Activated T-cell treated with anti-CD3 and anti-CD28 coated beads, Interleukin-2, amount 50 U/mL, for 1 hour (primary cell): ENCODE results near the gene B4GALNT2.
A peak's percentile ranks its signal among the peaks of the same experiment; 100 is the strongest.

Source experiments
- DNase-seq: peaks from one replicate; pipeline ENCODE4 v3.0.0-alpha.2; 2020

Gene B4GALNT2

DNA sequence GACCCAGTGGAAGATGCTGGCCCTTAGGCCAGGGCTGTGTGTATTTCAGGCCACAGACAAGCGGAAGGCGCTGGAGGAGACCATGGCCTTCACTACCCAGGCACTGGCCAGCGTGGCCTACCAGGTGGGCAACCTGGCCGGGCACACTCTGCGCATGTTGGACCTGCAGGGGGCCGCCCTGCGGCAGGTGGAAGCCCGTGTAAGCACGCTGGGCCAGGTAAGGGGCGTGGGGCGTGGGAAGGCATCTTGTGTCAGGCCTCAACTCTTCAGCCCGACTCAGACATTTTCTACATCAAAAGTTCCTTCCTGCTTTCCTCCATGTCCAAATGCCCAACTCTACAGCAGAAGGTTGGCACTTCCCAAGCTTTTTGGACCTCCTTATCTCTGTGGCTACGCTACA, 83.9 kb downstream of the B4GALNT2 start:
- no peak for DNase-seq

DNA sequence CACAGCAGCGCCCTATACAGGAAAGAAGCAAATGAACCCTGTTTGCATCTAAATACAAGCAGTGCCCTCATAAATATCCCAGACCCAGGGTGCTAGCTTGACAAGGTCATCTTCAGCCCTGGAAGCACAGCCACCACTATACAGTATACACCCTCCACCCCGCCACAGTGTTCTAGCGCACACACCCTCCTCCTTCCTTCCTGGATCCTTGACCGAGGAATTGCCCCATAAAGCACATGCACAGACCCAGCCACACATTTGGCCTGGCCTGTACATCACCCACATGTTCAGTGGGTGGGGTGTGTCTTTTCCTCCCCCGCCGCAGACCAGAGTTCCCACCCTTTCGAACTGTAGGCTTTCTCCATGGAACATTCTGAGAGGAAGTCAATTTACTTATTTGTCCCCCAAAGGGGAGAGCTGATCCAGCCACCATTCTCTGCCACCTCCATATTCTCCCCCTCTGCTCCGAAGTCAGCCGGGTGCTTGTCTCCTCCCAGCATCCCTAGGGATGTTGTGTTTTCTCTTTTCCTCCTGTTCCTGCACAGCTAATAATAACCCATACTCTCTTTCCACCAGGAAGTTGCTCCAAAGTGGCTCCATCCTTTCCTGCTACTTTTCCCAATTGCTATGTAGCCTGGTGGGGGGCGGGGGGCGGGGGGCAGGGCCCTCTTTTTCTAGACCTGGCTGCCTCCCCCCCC, 84.5 kb downstream of the B4GALNT2 start:
- DNase-seq, result no peak

DNA sequence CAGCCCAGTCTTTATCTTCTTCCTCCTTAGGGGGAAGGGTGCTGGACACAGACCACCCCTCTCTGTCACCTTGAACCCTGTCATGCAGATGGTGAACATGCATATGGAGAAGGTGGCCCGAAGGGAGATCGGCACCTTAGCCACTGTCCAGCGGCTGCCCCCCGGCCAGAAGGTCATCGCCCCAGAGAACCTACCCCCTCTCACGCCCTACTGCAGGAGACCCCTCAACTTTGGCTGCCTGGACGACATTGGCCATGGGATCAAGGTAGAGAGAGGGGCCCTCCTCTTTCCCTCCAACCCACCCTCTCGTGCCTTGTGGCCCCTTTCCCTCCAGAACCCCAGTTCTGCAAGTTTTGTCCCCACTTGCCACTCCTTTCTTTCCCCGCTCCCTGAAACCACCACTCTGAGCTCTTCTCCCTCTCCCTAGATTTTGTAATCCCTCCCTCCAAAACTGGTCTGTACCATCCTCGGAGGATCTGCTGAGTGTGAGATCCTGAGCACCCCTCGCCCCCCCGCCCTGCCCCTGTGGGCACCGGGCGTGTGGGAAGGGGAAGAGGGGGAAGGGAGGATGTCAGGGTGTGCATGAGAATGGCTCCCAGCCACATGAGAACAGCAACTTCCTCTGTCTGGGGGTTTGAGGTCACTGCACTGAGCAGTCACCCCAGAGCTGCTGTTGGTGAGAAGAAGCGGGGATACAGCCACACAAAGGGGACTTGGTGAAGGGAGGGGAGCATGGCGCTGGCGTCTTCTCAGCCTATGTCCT, 85.3 kb downstream of the B4GALNT2 start:
- peak; percentile 71 for DNase-seq

DNA sequence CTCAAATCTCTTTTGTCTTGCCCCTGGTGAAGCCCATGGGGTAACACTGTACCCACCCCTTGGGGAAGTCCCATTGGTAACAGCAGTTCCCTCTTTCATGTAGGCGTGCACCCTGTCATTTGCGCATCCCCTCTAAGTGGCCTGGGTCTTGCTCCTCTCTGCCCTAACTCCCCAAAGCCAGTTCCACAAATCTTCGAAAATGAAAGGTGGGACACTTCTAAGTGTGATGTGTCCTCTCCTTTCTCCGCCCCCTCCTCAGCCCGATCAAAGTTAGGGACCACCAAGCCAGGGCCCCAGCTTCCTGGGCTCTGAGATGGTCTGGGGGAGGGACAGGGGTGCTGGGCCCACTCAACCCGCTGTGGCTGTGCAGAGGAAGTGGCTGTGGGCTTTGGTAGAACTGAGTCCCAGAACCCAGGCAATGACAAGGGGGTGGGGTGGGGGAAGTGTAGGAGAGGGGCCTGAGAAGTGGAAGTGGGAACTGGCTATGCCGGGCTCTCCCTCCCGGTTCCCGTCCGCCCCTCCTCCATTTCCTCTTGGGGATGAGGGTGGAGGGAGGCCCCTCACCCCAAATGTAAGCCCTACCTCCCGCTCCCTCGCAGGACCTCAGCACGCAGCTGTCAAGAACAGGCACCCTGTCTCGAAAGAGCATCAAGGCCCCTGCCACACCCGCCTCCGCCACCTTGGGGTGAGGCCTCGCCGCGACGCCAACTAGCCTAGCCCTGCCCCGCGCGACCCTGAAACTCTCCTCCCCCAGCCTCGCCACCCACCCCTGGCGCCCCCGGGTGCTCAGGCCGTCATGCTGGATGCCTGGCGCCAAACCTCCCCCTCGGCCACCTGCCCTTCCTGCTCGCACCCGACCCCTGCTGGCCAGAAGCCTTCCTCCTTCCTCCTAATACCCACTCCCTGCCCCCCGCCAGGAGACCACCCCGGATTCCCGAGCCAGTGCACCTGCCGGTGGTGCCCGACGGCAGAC, 86.7 kb downstream of the B4GALNT2 start:
- DNase-seq, result peak; percentile 47

DNA sequence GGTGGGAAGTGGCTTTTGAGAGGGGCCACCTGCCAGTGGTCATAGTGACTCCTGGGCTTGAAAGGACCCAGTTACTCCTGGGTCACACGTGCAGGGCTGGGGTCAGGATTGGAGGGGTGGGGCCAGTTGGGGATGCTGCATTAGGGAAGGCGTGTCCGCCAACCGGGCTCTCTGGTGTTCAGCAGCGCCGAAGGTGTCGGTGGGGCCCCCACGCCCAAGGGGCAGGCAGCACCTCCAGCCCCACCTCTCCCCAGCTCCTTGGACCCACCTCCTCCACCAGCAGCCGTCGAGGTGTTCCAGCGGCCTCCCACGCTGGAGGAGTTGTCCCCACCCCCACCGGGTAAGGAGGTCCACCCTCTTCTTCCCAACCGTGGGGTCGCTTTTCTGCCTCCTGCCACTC, 87.4 kb downstream of the B4GALNT2 start:
- no peak for DNase-seq

DNA sequence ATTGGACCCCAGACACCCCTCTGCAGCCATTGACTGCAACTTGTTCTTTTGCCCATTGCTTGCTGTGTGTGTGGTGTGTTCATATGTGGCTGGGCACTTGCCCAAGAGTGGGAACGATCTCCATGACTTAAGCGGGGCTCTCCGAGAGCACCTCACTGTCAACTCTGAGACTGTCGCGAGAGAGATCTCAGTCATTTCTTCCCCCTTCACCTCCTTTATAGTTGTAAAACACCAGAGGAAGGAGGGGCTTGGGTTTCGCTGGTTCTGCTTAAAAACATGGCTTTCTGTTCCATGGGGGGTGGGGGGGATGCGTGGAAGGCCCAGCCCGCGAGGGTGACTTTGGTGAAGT, 90.6 kb downstream of the B4GALNT2 start:
- DNase-seq, result no peak

DNA sequence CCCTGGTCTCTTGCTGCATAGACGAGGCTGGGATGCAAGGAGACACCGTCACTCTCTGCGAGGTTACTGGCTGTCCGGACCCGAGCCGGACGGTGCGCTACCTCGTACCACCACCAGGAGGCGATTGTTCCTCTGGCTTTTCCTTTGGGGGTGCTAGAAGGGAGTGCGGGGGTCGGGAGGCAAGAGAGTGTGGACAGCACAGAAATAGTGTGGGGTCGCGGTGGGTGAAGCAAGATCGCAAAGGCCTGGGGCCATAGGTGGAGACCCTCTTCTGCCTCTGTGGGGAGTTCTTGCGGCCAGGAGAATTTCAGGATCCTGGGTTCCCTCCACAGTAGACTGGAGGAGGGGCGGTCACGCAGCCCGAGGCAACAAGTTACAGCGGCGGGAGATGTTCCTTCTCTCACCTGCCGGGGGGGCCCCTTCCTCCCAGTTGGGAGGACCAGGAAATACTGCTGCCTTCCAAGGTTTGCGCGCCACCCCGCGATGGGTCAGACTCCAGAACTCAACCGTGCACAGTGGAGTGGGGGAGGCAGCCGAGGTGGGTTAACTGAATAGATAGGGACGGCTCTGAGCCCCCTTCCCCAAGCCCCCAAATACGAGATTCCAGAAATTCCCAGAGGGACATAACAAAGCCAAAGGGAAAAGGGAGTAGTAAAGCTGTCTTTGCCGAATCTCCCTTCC, 91.1 kb downstream of the B4GALNT2 start:
- peak; percentile 76 for DNase-seq

DNA sequence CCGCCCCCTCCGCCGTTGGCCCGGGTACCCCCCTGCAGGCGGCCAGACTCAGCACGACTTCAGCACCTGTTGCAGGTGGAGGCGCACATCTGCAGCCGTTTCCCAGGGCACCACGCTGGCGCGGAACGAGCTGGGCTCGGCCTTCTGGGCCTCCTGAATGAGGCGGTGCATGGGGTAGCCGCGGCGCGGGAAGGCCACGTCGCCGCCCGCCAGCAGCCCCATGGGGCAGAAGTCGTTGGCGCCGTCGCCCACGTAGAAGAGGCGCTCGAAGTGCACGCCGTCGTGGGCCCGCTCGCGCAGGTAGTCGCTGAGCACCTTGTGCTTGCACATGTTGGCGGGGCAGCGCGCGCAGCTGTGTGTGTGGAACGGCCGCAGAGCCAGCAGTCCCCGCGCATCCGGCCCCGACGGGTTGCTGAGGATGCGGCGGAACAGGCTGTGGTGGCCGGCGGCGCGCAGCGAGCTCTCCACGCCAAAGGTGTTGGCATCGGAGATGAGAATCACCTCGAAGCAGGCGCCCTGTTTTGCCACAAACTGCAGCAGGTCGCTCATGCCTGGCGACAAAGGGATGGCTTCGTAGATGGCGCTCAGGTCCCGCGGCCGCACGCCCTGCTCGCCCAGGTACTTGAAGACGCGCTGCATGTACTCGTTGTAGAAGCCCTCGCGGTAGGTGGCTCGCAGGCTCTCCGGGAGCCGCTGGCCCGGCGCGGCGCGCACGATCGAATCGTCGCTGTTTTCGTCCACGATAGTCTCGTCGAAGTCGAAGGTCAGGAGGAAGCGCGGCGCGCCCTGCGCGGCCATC, 91.8 kb downstream of the B4GALNT2 start:
- DNase-seq, result peak; percentile 66

DNA sequence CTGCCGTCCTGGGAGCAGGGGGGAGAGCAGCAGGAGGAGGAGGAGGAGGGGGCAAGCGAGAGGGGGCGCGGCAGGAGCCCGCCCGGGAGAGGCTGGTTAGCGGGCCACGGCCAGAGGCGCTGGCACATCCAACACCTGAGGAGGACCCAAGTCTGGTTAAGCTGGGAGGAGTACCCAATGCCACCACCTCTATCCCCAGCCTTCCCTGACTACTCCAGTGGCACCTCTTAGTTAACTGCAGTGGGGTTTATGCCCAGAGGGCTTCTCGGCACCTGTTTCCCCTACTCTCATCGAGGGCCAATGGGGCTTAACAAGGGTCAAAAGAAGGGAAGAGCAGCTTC, 92.4 kb downstream of the B4GALNT2 start:
- DNase-seq, result no peak

DNA sequence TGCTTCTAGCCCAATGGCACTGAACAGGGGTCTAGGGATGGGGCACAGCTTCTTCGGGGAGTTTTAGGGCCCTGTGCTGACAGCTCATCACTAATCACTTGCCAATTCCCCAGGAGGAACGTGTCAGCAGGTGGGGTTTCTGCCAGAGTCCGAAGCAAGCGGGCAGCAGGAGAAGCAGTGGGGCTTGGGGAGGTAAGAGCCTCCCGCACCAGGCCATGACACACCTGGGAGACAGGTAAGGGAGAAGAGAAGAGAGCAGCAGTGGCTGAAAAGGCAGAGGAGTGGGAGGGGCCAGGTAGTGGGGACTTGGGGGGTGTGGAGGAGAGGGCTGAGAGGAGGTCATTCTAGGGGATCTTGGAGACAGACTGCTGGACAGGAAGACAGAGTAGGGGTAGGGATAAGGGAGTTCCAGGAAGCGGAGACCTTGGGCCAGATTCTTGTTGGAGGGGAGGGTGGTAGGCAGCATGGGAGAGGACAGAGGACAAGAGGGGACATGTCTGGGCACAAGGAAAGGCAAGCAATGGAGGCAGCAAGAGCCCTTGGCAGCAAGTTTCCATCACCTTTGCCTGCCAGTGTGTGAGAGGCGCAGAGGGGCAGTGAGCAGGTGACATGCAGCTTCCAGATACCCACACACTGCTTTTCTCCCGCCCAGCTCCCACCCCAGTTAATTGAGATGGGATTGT, 93.1 kb downstream of the B4GALNT2 start:
- DNase-seq, result no peak
